ENCODE data around the gene TRIP12.

TRIP12 gene

GRCh38 chr2:229889023-229889422, 32.8 kb downstream of the TRIP12 start:
- Histone ChIP-seq H3F3A (ENCODE audit: insufficient read depth, low read length) (no peaks in the 10 kb centered on the region), H3K9me3 (replicated peaks; ENCODE audit: insufficient read depth, low read length) (no peaks in the 10 kb centered on the region), H3K36me3 (replicated peaks; ENCODE audit: insufficient read depth, low read length) (no peaks in the 10 kb centered on the region), H3K4me2 (ENCODE audit: low read depth, low read length) (no peak overlapping the region), H2AFZ (ENCODE audit: low read length) (no peak overlapping the region), H3K4me3 (ENCODE audit: low read length) (no peak overlapping the region), H3K4me1 (ENCODE audit: low read length) (no peaks in the 10 kb centered on the region), H3K27ac (ENCODE audit: low read length) (no peak overlapping the region), H3K9ac (ENCODE audit: low read length) (no peak overlapping the region), H3K79me2 (ENCODE audit: low read length) (peaks cover 75% of the 10 kb centered on the region), H4K20me1 (ENCODE audit: insufficient read depth, low read length) (no peaks in the 10 kb centered on the region), H3K9me2 (replicated peaks; ENCODE audit: insufficient read depth, low read length) (no peaks in the 10 kb centered on the region), H3K27me3 (replicated peaks; ENCODE audit: insufficient read depth, low read length) (no peaks in the 10 kb centered on the region)
- TF ChIP-seq EZH2 (optimal IDR thresholded peaks at IDR 0.05; ENCODE audit: low read depth, low read length) = no peak
- TF ChIP-seq CTCF (IDR thresholded peaks at IDR 0.05; ENCODE audit: low read length) = no peak
- no peak for TF ChIP-seq EZH2phosphoT487 (IDR thresholded peaks at IDR 0.05; ENCODE audit: low read length)
- no peak for DNase-seq

GRCh38 chr2:229888031-229888430, 33.8 kb downstream of the TRIP12 start:
- H3K79me2 ChIP-seq (ENCODE audit: low read length) = peaks cover 70% of the 10 kb centered on the region
- no peaks in the 10 kb centered on the region for H3F3A ChIP-seq (ENCODE audit: insufficient read depth, low read length)
- no peak overlapping the region for H3K9ac ChIP-seq (ENCODE audit: low read length)
- H3K27ac ChIP-seq (ENCODE audit: low read length) = no peak overlapping the region
- TF ChIP-seq EZH2phosphoT487 (IDR thresholded peaks at IDR 0.05; ENCODE audit: low read length) (no peak), CTCF (IDR thresholded peaks at IDR 0.05; ENCODE audit: low read length) (no peak), EZH2 (optimal IDR thresholded peaks at IDR 0.05; ENCODE audit: low read depth, low read length) (no peak)
- no peak for DNase-seq
- H3K36me3 ChIP-seq (replicated peaks; ENCODE audit: insufficient read depth, low read length) = no peaks in the 10 kb centered on the region
- H3K27me3 ChIP-seq (replicated peaks; ENCODE audit: insufficient read depth, low read length) = no peaks in the 10 kb centered on the region
- H3K4me1 ChIP-seq (ENCODE audit: low read length) = no peaks in the 10 kb centered on the region
- no peaks in the 10 kb centered on the region for H3K9me2 ChIP-seq (replicated peaks; ENCODE audit: insufficient read depth, low read length)
- no peak overlapping the region for H2AFZ ChIP-seq (ENCODE audit: low read length)
- no peaks in the 10 kb centered on the region for H4K20me1 ChIP-seq (ENCODE audit: insufficient read depth, low read length)
- H3K4me2 ChIP-seq (ENCODE audit: low read depth, low read length) = no peak overlapping the region
- H3K4me3 ChIP-seq (ENCODE audit: low read length) = no peak overlapping the region
- H3K9me3 ChIP-seq (replicated peaks; ENCODE audit: insufficient read depth, low read length) = no peaks in the 10 kb centered on the region

DNA sequence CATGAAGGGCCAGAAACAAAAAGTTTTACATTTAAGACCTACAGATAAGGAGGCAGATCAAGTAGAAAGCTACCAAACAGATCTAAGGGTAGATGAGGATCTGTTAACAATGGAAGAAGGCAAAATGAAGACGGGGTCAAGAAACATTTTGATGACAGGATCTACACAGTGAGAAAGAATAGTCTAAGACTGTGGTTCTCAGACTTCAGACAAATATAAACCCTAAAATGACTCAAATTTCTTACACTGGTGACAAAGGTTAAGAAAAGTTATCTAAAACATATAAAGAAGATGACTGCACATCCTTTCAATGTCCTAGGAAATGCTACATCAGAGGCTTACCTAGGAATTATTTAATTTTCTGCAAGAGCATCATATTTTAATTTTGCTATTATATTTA, 34.4 kb downstream of the TRIP12 start:
- Histone ChIP-seq H3F3A (ENCODE audit: insufficient read depth, low read length) (no peaks in the 10 kb centered on the region), H4K20me1 (ENCODE audit: insufficient read depth, low read length) (no peaks in the 10 kb centered on the region), H3K9me3 (replicated peaks; ENCODE audit: insufficient read depth, low read length) (no peaks in the 10 kb centered on the region), H3K79me2 (ENCODE audit: low read length) (peaks cover 72% of the 10 kb centered on the region), H3K4me2 (ENCODE audit: low read depth, low read length) (no peak overlapping the region), H3K4me3 (ENCODE audit: low read length) (no peak overlapping the region), H3K36me3 (replicated peaks; ENCODE audit: insufficient read depth, low read length) (no peaks in the 10 kb centered on the region), H3K9me2 (replicated peaks; ENCODE audit: insufficient read depth, low read length) (no peaks in the 10 kb centered on the region), H3K9ac (ENCODE audit: low read length) (no peak overlapping the region), H3K27me3 (replicated peaks; ENCODE audit: insufficient read depth, low read length) (no peaks in the 10 kb centered on the region), H2AFZ (ENCODE audit: low read length) (no peak overlapping the region), H3K27ac (ENCODE audit: low read length) (no peak overlapping the region), H3K4me1 (ENCODE audit: low read length) (no peaks in the 10 kb centered on the region)
- no peak for DNase-seq
- TF ChIP-seq CTCF (IDR thresholded peaks at IDR 0.05; ENCODE audit: low read length) (no peak), EZH2 (optimal IDR thresholded peaks at IDR 0.05; ENCODE audit: low read depth, low read length) (no peak), EZH2phosphoT487 (IDR thresholded peaks at IDR 0.05; ENCODE audit: low read length) (no peak)

Measured in MM.1S (cell line).